Measurements from ENCODE around the gene GLP1R.

- no peak for TF ChIP-seq CTCF (IDR thresholded peaks at IDR 0.05)
- no peak for TF ChIP-seq REST (IDR thresholded peaks at IDR 0.05; ENCODE audit: insufficient read depth in 1 of 2, low read depth in 2 of 2, low read length in 1 of 2)
- TF ChIP-seq POLR2AphosphoS5 (IDR thresholded peaks at IDR 0.05; ENCODE audit: low read depth, low read length), result no peak
Measured at GRCh38 chr6:39021779-39022178, 26.8 kb upstream of the GLP1R start.

Measured in Panc1 (cell line).